MM.1S (cell line): ENCODE measurements around the gene JMJD6.

Experiments used
- EZH2 ChIP-seq: fragments of 300-600 bp; sonication (generic); optimal IDR thresholded peaks from 2 replicates; pipeline ENCODE3; 2017; ENCODE audit warnings: low read depth, mild to moderate bottlenecking, antibody characterized with exemption, low read length, mixed read lengths
- EZH2phosphoT487 ChIP-seq: fragments of 300-600 bp; sonication (generic); IDR thresholded peaks from 2 replicates; pipeline ENCODE4 v1.6.1; 2018; ENCODE audit warnings: antibody characterized with exemption, low read length
- TF ChIP-seq, protein P1 (sequence below): fragments of 300-600 bp; sonication (generic); IDR thresholded peaks from 2 replicates; pipeline ENCODE4 v1.5.1; 2016; ENCODE audit warnings: antibody characterized with exemption, low read length, mixed read lengths

DNA sequence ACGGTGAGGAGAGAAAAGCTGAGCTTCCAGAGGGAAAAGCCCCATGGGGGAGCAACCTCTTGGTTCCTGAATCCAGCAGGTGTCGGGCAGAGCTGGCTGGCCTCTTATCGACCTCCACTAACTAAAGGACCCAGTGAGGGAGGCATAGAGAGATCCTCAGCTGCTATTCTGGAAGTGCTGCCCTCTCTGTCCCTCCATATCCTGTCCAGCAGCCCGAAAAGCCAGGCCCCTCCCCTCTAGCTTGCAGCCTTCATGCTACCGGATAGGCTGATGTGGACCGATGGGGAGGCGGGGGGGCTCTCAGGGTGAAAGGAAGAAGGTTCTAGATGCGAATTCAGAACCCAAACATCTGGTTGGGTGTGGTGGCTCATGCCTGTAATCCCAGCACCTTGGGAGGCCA, 40.6 kb downstream of the JMJD6 start:
- TF ChIP-seq, protein P1, sequence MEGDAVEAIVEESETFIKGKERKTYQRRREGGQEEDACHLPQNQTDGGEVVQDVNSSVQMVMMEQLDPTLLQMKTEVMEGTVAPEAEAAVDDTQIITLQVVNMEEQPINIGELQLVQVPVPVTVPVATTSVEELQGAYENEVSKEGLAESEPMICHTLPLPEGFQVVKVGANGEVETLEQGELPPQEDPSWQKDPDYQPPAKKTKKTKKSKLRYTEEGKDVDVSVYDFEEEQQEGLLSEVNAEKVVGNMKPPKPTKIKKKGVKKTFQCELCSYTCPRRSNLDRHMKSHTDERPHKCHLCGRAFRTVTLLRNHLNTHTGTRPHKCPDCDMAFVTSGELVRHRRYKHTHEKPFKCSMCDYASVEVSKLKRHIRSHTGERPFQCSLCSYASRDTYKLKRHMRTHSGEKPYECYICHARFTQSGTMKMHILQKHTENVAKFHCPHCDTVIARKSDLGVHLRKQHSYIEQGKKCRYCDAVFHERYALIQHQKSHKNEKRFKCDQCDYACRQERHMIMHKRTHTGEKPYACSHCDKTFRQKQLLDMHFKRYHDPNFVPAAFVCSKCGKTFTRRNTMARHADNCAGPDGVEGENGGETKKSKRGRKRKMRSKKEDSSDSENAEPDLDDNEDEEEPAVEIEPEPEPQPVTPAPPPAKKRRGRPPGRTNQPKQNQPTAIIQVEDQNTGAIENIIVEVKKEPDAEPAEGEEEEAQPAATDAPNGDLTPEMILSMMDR: no peak
- TF ChIP-seq EZH2 (no peak), EZH2phosphoT487 (no peak)
